Peyer's patch (tissue), 4 donors: ENCODE measurements around the gene ZNF672. TPM values are rescaled to one million over a fixed set of nuclear protein-coding genes. Genes with fewer than 3 reads are reported as not detected.
A peak's percentile ranks its signal among the peaks of the same experiment; 100 is the strongest.
"Not testable (repeated sequence)": the region's sequence is repeated elsewhere in the genome, so short reads cannot be mapped to it uniquely, and the experiment has no call there.

Source experiments
- DNase-seq, 3 donors: peaks; one replicate each; pipeline ENCODE4 v3.0.0-alpha.2; 2017 to 2019
- H3K27ac ChIP-seq, 4 donors: fragments of 200-600 bp; sonication (generic); one replicate each; pipeline ENCODE4 v1.5.1; 2016 to 2019
- H3K27me3 ChIP-seq, 2 donors: fragments of 200-600 bp; sonication (generic); one replicate each; pipeline ENCODE4 v1.5.1; 2019
- H3K36me3 ChIP-seq, 3 donors: fragments of 200-600 bp; sonication (generic); one replicate each; pipeline ENCODE4 v1.5.1; 2016 to 2019
- H3K4me1 ChIP-seq, 4 donors: fragments of 200-600 bp; sonication (generic); one replicate each; pipeline ENCODE4 v1.5.1; 2016 to 2019
- H3K4me3 ChIP-seq, 4 donors: fragments of 200-600 bp; sonication (generic); 1 replicate in 3 of 4; 2 replicates in 1 of 4; pipeline ENCODE4 v1.5.1; 2016 to 2019; ENCODE audit warnings: mild to moderate bottlenecking in 1 of 4
- H3K9me3 ChIP-seq, 4 donors: fragments of 200-600 bp; sonication (generic); one replicate each; pipeline ENCODE4 v1.5.1; 2016 to 2019; ENCODE audit warnings: mild to moderate bottlenecking in 1 of 4
- POLR2A ChIP-seq, 2 donors: fragments of 450-650 bp; IDR thresholded peaks; one replicate each; pipeline ENCODE4 v1.5.1; 2017; ENCODE audit warnings: antibody characterized with exemption in 2 of 2, mild to moderate bottlenecking in 2 of 2, moderate library complexity in 2 of 2
- total RNA-seq, 4 donors: library from RNA; depleted of rRNA; stranded (reverse); fragments of >200 nt; gene quantifications; one replicate each; pipeline ENCODE4 v1.1.0, GENCODE V29; 2016
- TF ChIP-seq, protein P1 (sequence below), 6 experiments: fragments of 450-650 bp in 4 of 6; fragments of 200-600 bp in 2 of 6; sonication (generic) in 1 of 6; IDR thresholded peaks; one replicate each; pipeline ENCODE4 v1.5.1; 2017 to 2019; ENCODE audit warnings: antibody characterized with exemption in 6 of 6, mild to moderate bottlenecking in 3 of 6, moderate library complexity in 1 of 6

ZNF672 gene
- total RNA-seq, 4 donors from 2014 or later = 48.4 to 64.4 (median 60.5) TPM

DNA sequence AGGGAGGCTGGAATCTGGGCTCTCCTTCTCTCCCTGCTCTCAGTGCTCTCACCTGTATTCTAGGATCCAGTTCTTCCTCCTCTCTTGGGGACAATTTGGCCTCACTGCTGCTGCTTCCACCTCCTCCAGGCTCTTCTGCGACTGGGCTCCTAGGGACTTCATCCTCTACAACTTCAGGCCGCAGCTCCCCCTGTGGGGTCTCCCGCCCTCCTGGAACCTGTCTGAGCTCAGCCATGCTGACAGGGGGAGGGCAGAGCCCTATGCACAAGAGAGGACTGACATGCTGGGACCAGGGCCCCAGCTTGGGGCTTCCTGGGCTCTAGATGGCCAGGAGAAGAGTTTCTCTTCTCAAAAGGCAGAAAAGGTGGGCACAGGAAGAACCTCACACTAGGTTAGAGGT, 13.3 kb upstream of the ZNF672 start:
- H3K27me3 ChIP-seq = no peaks in the 10 kb centered on the region
- H3K4me3 ChIP-seq = peak overlapping the region; percentile 51 to 91 (median 74)
- no peaks in the 10 kb centered on the region for H3K9me3 ChIP-seq
- TF ChIP-seq, protein P1, sequence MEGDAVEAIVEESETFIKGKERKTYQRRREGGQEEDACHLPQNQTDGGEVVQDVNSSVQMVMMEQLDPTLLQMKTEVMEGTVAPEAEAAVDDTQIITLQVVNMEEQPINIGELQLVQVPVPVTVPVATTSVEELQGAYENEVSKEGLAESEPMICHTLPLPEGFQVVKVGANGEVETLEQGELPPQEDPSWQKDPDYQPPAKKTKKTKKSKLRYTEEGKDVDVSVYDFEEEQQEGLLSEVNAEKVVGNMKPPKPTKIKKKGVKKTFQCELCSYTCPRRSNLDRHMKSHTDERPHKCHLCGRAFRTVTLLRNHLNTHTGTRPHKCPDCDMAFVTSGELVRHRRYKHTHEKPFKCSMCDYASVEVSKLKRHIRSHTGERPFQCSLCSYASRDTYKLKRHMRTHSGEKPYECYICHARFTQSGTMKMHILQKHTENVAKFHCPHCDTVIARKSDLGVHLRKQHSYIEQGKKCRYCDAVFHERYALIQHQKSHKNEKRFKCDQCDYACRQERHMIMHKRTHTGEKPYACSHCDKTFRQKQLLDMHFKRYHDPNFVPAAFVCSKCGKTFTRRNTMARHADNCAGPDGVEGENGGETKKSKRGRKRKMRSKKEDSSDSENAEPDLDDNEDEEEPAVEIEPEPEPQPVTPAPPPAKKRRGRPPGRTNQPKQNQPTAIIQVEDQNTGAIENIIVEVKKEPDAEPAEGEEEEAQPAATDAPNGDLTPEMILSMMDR (IDR thresholded peaks at IDR 0.05) = no peak
- no peak for TF ChIP-seq POLR2A (IDR thresholded peaks at IDR 0.05)
- peak in 1 of 3 donors; percentile 36 for DNase-seq
- H3K27ac ChIP-seq = peak overlapping the region in 2 of 4 donors; percentile 95 to 96
- H3K4me1 ChIP-seq = peaks cover 8 to 55% (median 24%) of the 10 kb centered on the region in 4 donors
- H3K36me3 ChIP-seq = peaks cover 0 to 22% (median 0%) of the 10 kb centered on the region in 3 donors

GRCh38 chr1:248825136-248825535, 12.9 kb upstream of the ZNF672 start:
- H3K4me1 ChIP-seq = peaks cover 8 to 55% (median 24%) of the 10 kb centered on the region in 4 donors

GRCh38 chr1:248825573-248825908, 12.5 kb upstream of the ZNF672 start:
- H3K27ac ChIP-seq = peak overlapping the region; percentile 95 to 99 (median 96)
- peak overlapping the region; percentile 51 to 91 (median 74) for H3K4me3 ChIP-seq
- peaks cover 8 to 55% (median 24%) of the 10 kb centered on the region in 4 donors for H3K4me1 ChIP-seq
- no peak for DNase-seq
- H3K36me3 ChIP-seq = peaks cover 0 to 18% (median 0%) of the 10 kb centered on the region in 3 donors
- no peaks in the 10 kb centered on the region for H3K27me3 ChIP-seq
- no peaks in the 10 kb centered on the region for H3K9me3 ChIP-seq
- peak in 1 of 2 donors; percentile 22 for TF ChIP-seq POLR2A (IDR thresholded peaks at IDR 0.05)
- TF ChIP-seq, protein P1 (IDR thresholded peaks at IDR 0.05) = no peak

More at GRCh38 chr1:248825136-248825535, 12.9 kb upstream of the ZNF672 start:
- H3K9me3 ChIP-seq = no peaks in the 10 kb centered on the region
- TF ChIP-seq, protein P1 (IDR thresholded peaks at IDR 0.05) = no peak
- TF ChIP-seq POLR2A (IDR thresholded peaks at IDR 0.05) = no peak
- peak overlapping the region; percentile 51 to 91 (median 74) for H3K4me3 ChIP-seq
- peak overlapping the region; percentile 95 to 99 (median 96) for H3K27ac ChIP-seq
- H3K27me3 ChIP-seq = no peaks in the 10 kb centered on the region
- peaks cover 0 to 22% (median 0%) of the 10 kb centered on the region in 3 donors for H3K36me3 ChIP-seq
- DNase-seq = peak in 1 of 3 donors; percentile 47

DNA sequence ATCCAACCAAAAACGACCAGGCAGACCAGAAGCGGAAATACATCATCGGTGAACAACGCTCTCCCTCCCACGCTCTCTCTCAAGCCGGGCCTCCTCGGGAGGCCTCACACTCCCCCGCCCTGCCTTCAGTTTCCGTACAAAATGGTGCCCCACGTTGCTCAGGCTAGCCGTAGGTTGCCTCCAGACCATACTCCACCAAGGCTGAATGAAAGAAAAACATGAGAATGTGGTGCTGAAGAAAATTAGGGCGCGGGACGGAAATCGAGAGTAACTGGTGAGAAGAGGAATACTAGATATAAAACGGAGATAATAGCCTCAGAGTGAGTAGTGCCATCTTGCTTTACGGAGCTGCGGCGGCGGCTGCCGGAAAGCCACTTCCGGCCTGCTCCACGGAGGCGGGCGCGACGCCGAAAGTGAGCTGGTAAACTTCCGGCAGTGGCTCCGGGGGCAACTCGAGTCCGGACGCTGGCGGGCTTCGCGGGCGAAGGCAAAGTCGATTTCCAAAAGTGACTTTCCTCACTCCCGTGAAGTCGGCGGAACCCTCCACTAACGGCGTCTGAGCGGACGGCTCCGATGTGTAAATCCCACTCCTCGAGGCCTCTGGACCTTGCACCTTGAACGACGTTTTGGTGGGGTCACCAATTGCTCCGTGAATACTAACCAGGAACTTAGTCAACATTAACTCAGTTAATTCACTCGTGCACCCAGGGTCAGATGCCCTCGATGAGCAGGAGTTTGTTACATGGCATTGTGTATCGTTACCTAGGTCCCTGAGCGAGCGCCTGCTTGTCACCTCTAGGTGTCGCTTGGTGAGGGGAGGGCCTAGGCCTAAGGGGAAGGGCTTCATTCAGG, 11.9 kb upstream of the ZNF672 start, which contains the start of gene SH3BP5L:
Gene SH3BP5L (minus strand): TSS at position 7 of the 852 bp plus-strand sequence. CDS start 980 bp downstream, outside the sequence.
- Histone ChIP-seq H3K9me3 (no peaks in the 10 kb centered on the region), H3K4me1 (peaks cover 8 to 51% (median 24%) of the 10 kb centered on the region in 4 donors), H3K27me3 (no peaks in the 10 kb centered on the region), H3K36me3 (peaks cover 0 to 12% (median 0%) of the 10 kb centered on the region in 3 donors), H3K27ac (peak within 1 kb of the TSS; percentile 95 to 99 (median 96)), H3K4me3 (peak within 1 kb of the TSS; percentile 51 to 91 (median 74))
- TF ChIP-seq, protein P1 (IDR thresholded peaks at IDR 0.05) = peak; percentile 43 to 72 (median 62)
- TF ChIP-seq POLR2A (IDR thresholded peaks at IDR 0.05) = peak; percentile 74 to 87
- DNase-seq = peak; percentile 88 to 96 (median 92)

GRCh38 chr1:248828845-248829244, 9.2 kb upstream of the ZNF672 start:
- Histone ChIP-seq H3K27ac (no peak overlapping the region), H3K27me3 (no peaks in the 10 kb centered on the region), H3K4me3 (no peak overlapping the region), H3K9me3 (no peaks in the 10 kb centered on the region), H3K36me3 (no peaks in the 10 kb centered on the region), H3K4me1 (peaks cover 8 to 24% (median 17%) of the 10 kb centered on the region in 4 donors)
- TF ChIP-seq POLR2A (IDR thresholded peaks at IDR 0.05) = no peak
- TF ChIP-seq, protein P1 (IDR thresholded peaks at IDR 0.05) = no peak
- no peak for DNase-seq

- H3K36me3 ChIP-seq, H3K9me3 ChIP-seq, H3K4me1 ChIP-seq, H3K27ac ChIP-seq, H3K27me3 ChIP-seq, H3K4me3 ChIP-seq: not testable (repeated sequence)
- DNase-seq = peak in 1 of 3 donors; percentile 9
Measured at GRCh38 chr1:248830718-248831017, 7.4 kb upstream of the ZNF672 start.
